ENCODE data around the gene CEACAM1.
"Not testable (repeated sequence)": the region's sequence is repeated elsewhere in the genome, so short reads cannot be mapped to it uniquely, and the experiment has no call there.

Gene CEACAM1

GRCh38 chr19:42487032-42487797 is 41.1 kb downstream of the CEACAM1 start:
- no peak overlapping the region for H3K27ac ChIP-seq (ENCODE audit: low read depth, low read length)
- no peaks in the 10 kb centered on the region for H4K20me1 ChIP-seq (ENCODE audit: control insufficient read depth, insufficient read depth, low read depth, low read length)
- H3K9me3 ChIP-seq (ENCODE audit: control insufficient read depth, insufficient read depth, low read length): no peaks in the 10 kb centered on the region
- H3K27me3 ChIP-seq (ENCODE audit: control insufficient read depth, low read length): no peaks in the 10 kb centered on the region
- no peaks in the 10 kb centered on the region for H3K79me2 ChIP-seq (ENCODE audit: control insufficient read depth, low read length)
- TF ChIP-seq CTCF (IDR thresholded peaks at IDR 0.05; ENCODE audit: low read depth, low read length, poor library complexity, severe bottlenecking) (no peak), EZH2phosphoT487 (IDR thresholded peaks at IDR 0.05; ENCODE audit: borderline replicate concordance, low read length) (no peak)
- H3K4me1 ChIP-seq (ENCODE audit: control insufficient read depth, low read length): peaks cover 6% of the 10 kb centered on the region; the same call in 1 of the 2 replicates
- no peak overlapping the region for H3K4me3 ChIP-seq (ENCODE audit: low read length)
- H3K9me2 ChIP-seq (replicated peaks; ENCODE audit: control insufficient read depth, low read length): no peaks in the 10 kb centered on the region
- no peaks in the 10 kb centered on the region for H3F3A ChIP-seq (ENCODE audit: control insufficient read depth, insufficient read depth)
- H3K4me2 ChIP-seq (ENCODE audit: low read length): no peak overlapping the region
- H3K36me3 ChIP-seq (ENCODE audit: control insufficient read depth, low read length): no peaks in the 10 kb centered on the region

- not testable (repeated sequence) for H4K20me1 ChIP-seq (ENCODE audit: control insufficient read depth, insufficient read depth, low read depth, low read length); H3F3A ChIP-seq (ENCODE audit: control insufficient read depth, insufficient read depth); H3K9me3 ChIP-seq (ENCODE audit: control insufficient read depth, insufficient read depth, low read length); H3K79me2 ChIP-seq (ENCODE audit: control insufficient read depth, low read length); H3K36me3 ChIP-seq (ENCODE audit: control insufficient read depth, low read length); H3K4me2 ChIP-seq (ENCODE audit: low read length); H3K27ac ChIP-seq (ENCODE audit: low read depth, low read length); H3K4me3 ChIP-seq (ENCODE audit: low read length); H3K9me2 ChIP-seq (replicated peaks; ENCODE audit: control insufficient read depth, low read length); H3K27me3 ChIP-seq (ENCODE audit: control insufficient read depth, low read length)
- peaks cover 19% of the 10 kb centered on the region for H3K4me1 ChIP-seq (ENCODE audit: control insufficient read depth, low read length)
These were observed 43.2 kb downstream of the CEACAM1 start for GRCh38 chr19:42485036-42485435.

GRCh38 chr19:42480335-42481095 is 47.8 kb downstream of the CEACAM1 start:
- peak overlapping the region; percentile 48 for H3K4me2 ChIP-seq (ENCODE audit: low read length)
- H3K36me3 ChIP-seq (ENCODE audit: control insufficient read depth, low read length): no peaks in the 10 kb centered on the region
- no peaks in the 10 kb centered on the region for H4K20me1 ChIP-seq (ENCODE audit: control insufficient read depth, insufficient read depth, low read depth, low read length)
- H3K4me1 ChIP-seq (ENCODE audit: control insufficient read depth, low read length): peaks cover 14% of the 10 kb centered on the region
- TF ChIP-seq EZH2phosphoT487 (IDR thresholded peaks at IDR 0.05; ENCODE audit: borderline replicate concordance, low read length) (no peak), CTCF (IDR thresholded peaks at IDR 0.05; ENCODE audit: low read depth, low read length, poor library complexity, severe bottlenecking) (no peak)
- H3K9me2 ChIP-seq (replicated peaks; ENCODE audit: control insufficient read depth, low read length): no peaks in the 10 kb centered on the region
- H3K27ac ChIP-seq (ENCODE audit: low read depth, low read length): no peak overlapping the region
- no peaks in the 10 kb centered on the region for H3F3A ChIP-seq (ENCODE audit: control insufficient read depth, insufficient read depth)
- H3K27me3 ChIP-seq (ENCODE audit: control insufficient read depth, low read length): no peaks in the 10 kb centered on the region
- no peaks in the 10 kb centered on the region for H3K79me2 ChIP-seq (ENCODE audit: control insufficient read depth, low read length)
- H3K4me3 ChIP-seq (ENCODE audit: low read length): no peak overlapping the region; the same call in 1 of the 2 replicates
- H3K9me3 ChIP-seq (ENCODE audit: control insufficient read depth, insufficient read depth, low read length): no peaks in the 10 kb centered on the region

- peaks cover 14% of the 10 kb centered on the region for H3K4me1 ChIP-seq (ENCODE audit: control insufficient read depth, low read length)
These were observed 48.5 kb downstream of the CEACAM1 start for GRCh38 chr19:42479736-42480135.

More at GRCh38 chr19:42479736-42480135, 48.5 kb downstream of the CEACAM1 start:
- Histone ChIP-seq H4K20me1 (ENCODE audit: control insufficient read depth, insufficient read depth, low read depth, low read length) (no peaks in the 10 kb centered on the region), H3K27me3 (ENCODE audit: control insufficient read depth, low read length) (no peaks in the 10 kb centered on the region), H3K9me3 (ENCODE audit: control insufficient read depth, insufficient read depth, low read length) (no peaks in the 10 kb centered on the region), H3K79me2 (ENCODE audit: control insufficient read depth, low read length) (no peaks in the 10 kb centered on the region), H3K9me2 (replicated peaks; ENCODE audit: control insufficient read depth, low read length) (no peaks in the 10 kb centered on the region), H3K27ac (ENCODE audit: low read depth, low read length) (no peak overlapping the region), H3F3A (ENCODE audit: control insufficient read depth, insufficient read depth) (no peaks in the 10 kb centered on the region), H3K4me3 (ENCODE audit: low read length) (no peak overlapping the region), H3K4me2 (ENCODE audit: low read length) (no peak overlapping the region), H3K36me3 (ENCODE audit: control insufficient read depth, low read length) (no peaks in the 10 kb centered on the region)
- TF ChIP-seq CTCF (IDR thresholded peaks at IDR 0.05; ENCODE audit: low read depth, low read length, poor library complexity, severe bottlenecking) (no peak), EZH2phosphoT487 (IDR thresholded peaks at IDR 0.05; ENCODE audit: borderline replicate concordance, low read length) (no peak)

Data from DOHH2 (cell line).